PC-9 (cell line): Measurements from ENCODE around the gene TMBIM6. TPM values are rescaled to one million over a fixed set of nuclear protein-coding genes. Genes with fewer than 3 reads are reported as not detected.

Source experiments
- BruUV-seq: library from RNA; stranded (reverse); fragments of 400-500 nt; replicated peaks from 2 replicates; lab custom pipeline; 2021; lab: Mats Ljungman, UMichigan
- CTCF ChIA-PET: fragments of 300-600 bp; sonication (Branson Sonifier 250); formaldehyde crosslinking; loops from one replicate; lab custom pipeline; 2022; ENCODE audit warnings: antibody characterized with exemption; lab: Charles Lee
- POLR2A ChIA-PET: fragments of 300-600 bp; sonication (Branson Sonifier 250); formaldehyde crosslinking; loops from one replicate; lab custom pipeline; 2022; ENCODE audit warnings: antibody characterized with exemption; ENCODE audit not compliant: unreplicated experiment; lab: Charles Lee
- DNase-seq, 2 experiments: peaks; one replicate each; pipeline versions ENCODE4 v3.0.0 to v3.0.0-alpha.2; 2015 to 2022; ENCODE audit warnings: mixed read lengths in 1 of 2
- H2AFZ ChIP-seq: fragments of 200-600 bp; sonication (generic); 2 replicates; pipeline ENCODE4 v1.8.1; 2017; ENCODE audit warnings: antibody characterized with exemption
- H3F3A ChIP-seq: fragments of 200-600 bp; sonication (generic); 2 replicates; pipeline ENCODE4 v1.8.1; 2017; ENCODE audit warnings: antibody characterized with exemption, mild to moderate bottlenecking, low read depth; ENCODE audit not compliant: insufficient read depth
- H3K27ac ChIP-seq: fragments of 200-600 bp; sonication (generic); 2 replicates; pipeline ENCODE4 v1.6.1; 2016; ENCODE audit warnings: mixed run types
- H3K27me3 ChIP-seq: fragments of 200-600 bp; sonication (generic); 2 replicates; pipeline ENCODE4 v1.6.1; 2016; ENCODE audit warnings: low read depth, mixed run types; ENCODE audit not compliant: insufficient read depth
- H3K36me3 ChIP-seq: fragments of 200-600 bp; sonication (generic); 2 replicates; pipeline ENCODE4 v1.6.1; 2016; ENCODE audit warnings: low read depth, mixed run types
- H3K4me1 ChIP-seq: fragments of 200-600 bp; sonication (generic); replicated peaks from 2 replicates; pipeline ENCODE4 v1.6.1; 2016; ENCODE audit warnings: mixed run types; ENCODE audit not compliant: insufficient read depth
- H3K4me2 ChIP-seq: fragments of 200-600 bp; sonication (generic); 2 replicates; pipeline ENCODE4 v1.6.1; 2017; ENCODE audit warnings: mixed run types
- H3K4me3 ChIP-seq: fragments of 200-600 bp; sonication (generic); 2 replicates; pipeline ENCODE4 v1.6.1; 2016; ENCODE audit warnings: mixed run types
- H3K79me2 ChIP-seq: fragments of 200-600 bp; sonication (generic); 2 replicates; pipeline ENCODE4 v1.6.1; 2017; ENCODE audit warnings: low read depth, mixed run types
- H3K9me2 ChIP-seq: fragments of 200-600 bp; sonication (generic); 2 replicates; pipeline ENCODE4 v1.8.1; 2017; ENCODE audit warnings: mild to moderate bottlenecking; ENCODE audit not compliant: insufficient read depth
- H3K9me3 ChIP-seq: fragments of 200-600 bp; sonication (generic); 2 replicates; pipeline ENCODE4 v1.8.1; 2016; ENCODE audit warnings: low read depth; ENCODE audit not compliant: insufficient read depth
- H4K20me1 ChIP-seq: fragments of 200-600 bp; sonication (generic); 2 replicates; pipeline ENCODE4 v1.8.1; 2017; ENCODE audit not compliant: insufficient read depth
- CTCF ChIP-seq: fragments of 200-600 bp; sonication (generic); conservative IDR thresholded peaks from 2 replicates; pipeline ENCODE4 v1.6.1; 2017; ENCODE audit warnings: mixed run types, antibody characterized with exemption, mild to moderate bottlenecking, moderate library complexity
- EZH2 ChIP-seq: fragments of 200-600 bp; sonication (generic); IDR thresholded peaks from 2 replicates; pipeline ENCODE4 v1.8.0; 2017; ENCODE audit warnings: antibody characterized with exemption, low read depth
- intact Hi-C: fragments of 100-400 bp; cut with micrococcal nuclease; formaldehyde crosslinking; loops from one replicate; pipeline ENCODE4 v1.10.0; 2022; ENCODE audit not compliant: unreplicated experiment
- total RNA-seq: library from RNA; stranded (reverse); gene quantifications from 2 replicates; pipeline ENCODE4 v1.2.3, GENCODE V29; 2021

TMBIM6 gene
- total RNA-seq, 1 experiment from 2014 or later = 690 TPM

GRCh38 chr12:49796155-49796554 lies 54.8 kb downstream of the TMBIM6 start:
- DNase-seq = no peak
- Histone ChIP-seq H3K4me2 (no peak overlapping the region), H3K27ac (no peak overlapping the region), H3K79me2 (no peaks in the 10 kb centered on the region), H3K4me1 (no peaks in the 10 kb centered on the region), H3K27me3 (no peaks in the 10 kb centered on the region), H2AFZ (no peak overlapping the region), H3F3A (no peaks in the 10 kb centered on the region; the same call in 1 of the 2 replicates), H3K9me3 (no peaks in the 10 kb centered on the region), H3K36me3 (no peaks in the 10 kb centered on the region), H3K4me3 (no peak overlapping the region), H3K9me2 (no peaks in the 10 kb centered on the region), H4K20me1 (no peaks in the 10 kb centered on the region)
- intact Hi-C loops = no loop called here
- ChIA-PET POLR2A (no interaction called here), CTCF (no interaction called here)
- no TSS peak for BruUV-seq
- TF ChIP-seq EZH2 (no peak), CTCF (no peak)

- TF ChIP-seq EZH2 (no peak), CTCF (no peak)
- no peak for DNase-seq
- Histone ChIP-seq H3K36me3 (no peaks in the 10 kb centered on the region), H3K79me2 (no peaks in the 10 kb centered on the region), H3K9me2 (no peaks in the 10 kb centered on the region), H3K4me3 (no peak overlapping the region), H3K9me3 (no peaks in the 10 kb centered on the region), H3F3A (no peaks in the 10 kb centered on the region; the same call in 1 of the 2 replicates), H4K20me1 (no peaks in the 10 kb centered on the region), H3K4me2 (no peak overlapping the region), H2AFZ (no peak overlapping the region), H3K27me3 (no peaks in the 10 kb centered on the region), H3K4me1 (no peaks in the 10 kb centered on the region), H3K27ac (no peak overlapping the region)
- intact Hi-C loops = no loop called here
- ChIA-PET POLR2A (no interaction called here), CTCF (no interaction called here)
- BruUV-seq = no TSS peak
These were observed 55.5 kb downstream of the TMBIM6 start for GRCh38 chr12:49796606-49797448.

- DNase-seq = no peak
- Histone ChIP-seq H2AFZ (no peak overlapping the region), H3K36me3 (no peaks in the 10 kb centered on the region), H3K27ac (no peak overlapping the region), H3K9me2 (no peaks in the 10 kb centered on the region), H3K4me2 (no peak overlapping the region), H3K27me3 (no peaks in the 10 kb centered on the region), H3F3A (no peaks in the 10 kb centered on the region; the same call in 1 of the 2 replicates), H3K4me3 (no peak overlapping the region), H3K4me1 (no peaks in the 10 kb centered on the region), H4K20me1 (no peaks in the 10 kb centered on the region), H3K9me3 (no peaks in the 10 kb centered on the region), H3K79me2 (no peaks in the 10 kb centered on the region)
- intact Hi-C loops = no loop called here
- ChIA-PET CTCF (no interaction called here), POLR2A (no interaction called here)
- BruUV-seq = no TSS peak
- no peak for TF ChIP-seq EZH2
- TF ChIP-seq CTCF = no peak
These were observed 56.1 kb downstream of the TMBIM6 start for GRCh38 chr12:49797449-49797776.
